Inferior parietal cortex (tissue), 1 donor: ENCODE results near the gene CSAD.
"Not testable (repeated sequence)": the region's sequence is repeated elsewhere in the genome, so short reads cannot be mapped to it uniquely, and the experiment has no call there.

Source experiments
- DNase-seq: peaks from one replicate; pipeline ENCODE4 v3.0.0-alpha.2; 2016; ENCODE audit errors: extremely low spot score

Gene CSAD

GRCh38 chr12:53218551-53219291 lies 38.0 kb upstream of the CSAD start:
- DNase-seq: no peak

- no peak for DNase-seq
These were observed 37.2 kb upstream of the CSAD start for GRCh38 chr12:53217931-53218307.

GRCh38 chr12:53217051-53217930 lies 36.6 kb upstream of the CSAD start:
- DNase-seq: no peak

- DNase-seq: no peak
These were observed 34.8 kb upstream of the CSAD start for GRCh38 chr12:53215497-53215896.

- no peak for DNase-seq
These were observed 34.1 kb upstream of the CSAD start for GRCh38 chr12:53214687-53215455.

GRCh38 chr12:53214221-53214620 lies 33.5 kb upstream of the CSAD start:
- no peak for DNase-seq

- peak; percentile 81 for DNase-seq
These were observed 32.6 kb upstream of the CSAD start for GRCh38 chr12:53213348-53213747.

GRCh38 chr12:53212931-53213330 lies 32.2 kb upstream of the CSAD start:
- no peak for DNase-seq

- no peak for DNase-seq
These were observed 31.0 kb upstream of the CSAD start for GRCh38 chr12:53211476-53212381.

GRCh38 chr12:53210843-53211242 lies 30.1 kb upstream of the CSAD start:
- DNase-seq: no peak

- no peak for DNase-seq
These were observed 28.2 kb upstream of the CSAD start for GRCh38 chr12:53208877-53209463.

- DNase-seq: no peak
These were observed 27.7 kb upstream of the CSAD start for GRCh38 chr12:53208435-53208834.

GRCh38 chr12:53207042-53207441 lies 26.3 kb upstream of the CSAD start, which contains the start of gene ITGB7:
ITGB7 (minus strand) TSS chr12:53207251; CDS start chr12:53200443, 6,808 bp downstream.
- DNase-seq: no peak

GRCh38 chr12:53205747-53206419 lies 25.2 kb upstream of the CSAD start:
- DNase-seq: no peak

- no peak for DNase-seq
These were observed 23.6 kb upstream of the CSAD start for GRCh38 chr12:53204351-53204750.

- not testable (repeated sequence) for DNase-seq
These were observed 21.6 kb upstream of the CSAD start for GRCh38 chr12:53202316-53202715.

- DNase-seq: no peak
These were observed 20.9 kb upstream of the CSAD start for GRCh38 chr12:53201639-53202038.

GRCh38 chr12:53201177-53201541 lies 20.4 kb upstream of the CSAD start:
- DNase-seq: no peak

GRCh38 chr12:53200458-53201176 lies 19.9 kb upstream of the CSAD start:
- DNase-seq: no peak

GRCh38 chr12:53200107-53200457 lies 19.4 kb upstream of the CSAD start:
- no peak for DNase-seq
